ENCODE measurements around the gene LRPAP1.

GRCh38 chr4:3514221-3514780, 17.9 kb downstream of the LRPAP1 start:
- no peak for TF ChIP-seq CTCF (conservative IDR thresholded peaks at IDR 0.05; ENCODE audit: low read depth in 2 of 2)
- no peak for TF ChIP-seq POLR2AphosphoS5 (IDR thresholded peaks at IDR 0.05; ENCODE audit: low read depth)
- TF ChIP-seq ETS1 (IDR thresholded peaks at IDR 0.05) = no peak
- no peak for TF ChIP-seq EZH2 (IDR thresholded peaks at IDR 0.05; ENCODE audit: low read depth, unreplicated experiment)
- no peak for TF ChIP-seq REST (IDR thresholded peaks at IDR 0.05; ENCODE audit: unreplicated experiment)
- no peak for TF ChIP-seq EZH2phosphoT487 (IDR thresholded peaks at IDR 0.05; ENCODE audit: unreplicated experiment)
- no peak for TF ChIP-seq CREB1 (CRISPR knock-in tag; IDR thresholded peaks at IDR 0.05; ENCODE audit: low read depth)
- TF ChIP-seq JUNB (IDR thresholded peaks at IDR 0.05; ENCODE audit: unreplicated experiment) = no peak
- TF ChIP-seq ZNF114 (CRISPR knock-in tag; IDR thresholded peaks at IDR 0.05) = no peak
- TF ChIP-seq ZNF331 (CRISPR knock-in tag; IDR thresholded peaks at IDR 0.05; ENCODE audit: low read depth) = no peak
- TF ChIP-seq STAT1 (IDR thresholded peaks at IDR 0.05; ENCODE audit: unreplicated experiment) = no peak
